ENCODE results near the gene DLG1. TPM values are rescaled to one million over a fixed set of nuclear protein-coding genes. Genes with fewer than 3 reads are reported as not detected.

The DLG1 gene
- total and polyA plus RNA-seq, 2 experiments from 2014 or later = 54.8 to 128 TPM

GRCh38 chr3:197080344-197080743 lies 218.1 kb downstream of the DLG1 start:
- no peaks in the 10 kb centered on the region for H4K20me1 ChIP-seq (ENCODE audit: insufficient read depth, poor library complexity, severe bottlenecking)
- no peaks in the 10 kb centered on the region for H3K27me3 ChIP-seq
- H3K36me3 ChIP-seq (replicated peaks; ENCODE audit: insufficient read depth, low read depth) = no peaks in the 10 kb centered on the region
- H3K9me2 ChIP-seq (replicated peaks; ENCODE audit: insufficient read depth) = no peaks in the 10 kb centered on the region
- peaks cover under 1% of the 10 kb centered on the region for H3K79me2 ChIP-seq
- H2AFZ ChIP-seq = no peak overlapping the region
- no peaks in the 10 kb centered on the region for H3K9me3 ChIP-seq (ENCODE audit: low read depth)
- H3K4me1 ChIP-seq (ENCODE audit: insufficient read depth) = no peaks in the 10 kb centered on the region
- H3K4me3 ChIP-seq = no peak overlapping the region
- WGBS (ENCODE audit: low lambda C conversion rate, missing lambda C conversion rate) = over 99% methylated on average over 10 of the region's 10 CpGs
- no peak for TF ChIP-seq EZH2phosphoT487 (IDR thresholded peaks at IDR 0.05; ENCODE audit: low read depth, severe bottlenecking, unreplicated experiment)
- TF ChIP-seq EZH2 (IDR thresholded peaks at IDR 0.05; ENCODE audit: borderline replicate concordance) = no peak
- no peak for TF ChIP-seq CTCF (IDR thresholded peaks at IDR 0.05; ENCODE audit: poor library complexity)
- DNase-seq (ENCODE audit: low spot score) = no peak
- no peak overlapping the region for H3K4me2 ChIP-seq
- no peak overlapping the region for H3K27ac ChIP-seq

- no peaks in the 10 kb centered on the region for H4K20me1 ChIP-seq (ENCODE audit: insufficient read depth, poor library complexity, severe bottlenecking)
- DNase-seq (ENCODE audit: low spot score) = no peak
- H3K79me2 ChIP-seq = no peaks in the 10 kb centered on the region
- no peaks in the 10 kb centered on the region for H3K9me3 ChIP-seq (ENCODE audit: low read depth)
- TF ChIP-seq EZH2phosphoT487 (IDR thresholded peaks at IDR 0.05; ENCODE audit: low read depth, severe bottlenecking, unreplicated experiment) = no peak
- TF ChIP-seq CTCF (IDR thresholded peaks at IDR 0.05; ENCODE audit: poor library complexity) = no peak
- no peak for TF ChIP-seq EZH2 (IDR thresholded peaks at IDR 0.05; ENCODE audit: borderline replicate concordance)
- no peaks in the 10 kb centered on the region for H3K4me1 ChIP-seq (ENCODE audit: insufficient read depth)
- H3K36me3 ChIP-seq (replicated peaks; ENCODE audit: insufficient read depth, low read depth) = no peaks in the 10 kb centered on the region
- no peaks in the 10 kb centered on the region for H3K9me2 ChIP-seq (replicated peaks; ENCODE audit: insufficient read depth)
- H3K4me2 ChIP-seq = no peak overlapping the region
- H3K4me3 ChIP-seq = no peak overlapping the region
- H2AFZ ChIP-seq = no peak overlapping the region
- no peaks in the 10 kb centered on the region for H3K27me3 ChIP-seq
- H3K27ac ChIP-seq = no peak overlapping the region
- WGBS (ENCODE audit: low lambda C conversion rate, missing lambda C conversion rate) = 91% methylated on average over 4 of the region's 4 CpGs
Observed at GRCh38 chr3:197076415-197076814, 222.0 kb downstream of the DLG1 start.

GRCh38 chr3:197068077-197068476 lies 230.3 kb downstream of the DLG1 start:
- Histone ChIP-seq H3K4me1 (ENCODE audit: insufficient read depth) (no peaks in the 10 kb centered on the region), H3K36me3 (replicated peaks; ENCODE audit: insufficient read depth, low read depth) (peaks cover 5% of the 10 kb centered on the region), H3K9me3 (ENCODE audit: low read depth) (no peaks in the 10 kb centered on the region), H4K20me1 (ENCODE audit: insufficient read depth, poor library complexity, severe bottlenecking) (no peaks in the 10 kb centered on the region), H3K27me3 (no peaks in the 10 kb centered on the region), H3K4me2 (no peak overlapping the region), H3K27ac (no peak overlapping the region), H3K79me2 (no peaks in the 10 kb centered on the region), H2AFZ (no peak overlapping the region), H3K9me2 (replicated peaks; ENCODE audit: insufficient read depth) (no peaks in the 10 kb centered on the region), H3K4me3 (no peak overlapping the region)
- TF ChIP-seq CTCF (IDR thresholded peaks at IDR 0.05; ENCODE audit: poor library complexity) (no peak), EZH2 (IDR thresholded peaks at IDR 0.05; ENCODE audit: borderline replicate concordance) (no peak), EZH2phosphoT487 (IDR thresholded peaks at IDR 0.05; ENCODE audit: low read depth, severe bottlenecking, unreplicated experiment) (no peak)
- DNase-seq (ENCODE audit: low spot score) = no peak
- 100% methylated on average over 1 of the region's 1 CpG for WGBS (ENCODE audit: low lambda C conversion rate, missing lambda C conversion rate)

GRCh38 chr3:197064771-197065170 lies 233.6 kb downstream of the DLG1 start:
- DNase-seq (ENCODE audit: low spot score) = no peak
- Histone ChIP-seq H3K9me2 (replicated peaks; ENCODE audit: insufficient read depth) (no peaks in the 10 kb centered on the region), H3K4me1 (ENCODE audit: insufficient read depth) (no peaks in the 10 kb centered on the region), H3K4me2 (no peak overlapping the region), H3K27ac (no peak overlapping the region), H3K9me3 (ENCODE audit: low read depth) (no peaks in the 10 kb centered on the region), H3K4me3 (no peak overlapping the region), H2AFZ (no peak overlapping the region), H3K27me3 (no peaks in the 10 kb centered on the region), H4K20me1 (ENCODE audit: insufficient read depth, poor library complexity, severe bottlenecking) (no peaks in the 10 kb centered on the region), H3K79me2 (no peaks in the 10 kb centered on the region), H3K36me3 (replicated peaks; ENCODE audit: insufficient read depth, low read depth) (peaks cover 5% of the 10 kb centered on the region)
- WGBS (ENCODE audit: low lambda C conversion rate, missing lambda C conversion rate) = 89% methylated on average over 1 of the region's 1 CpG
- TF ChIP-seq EZH2 (IDR thresholded peaks at IDR 0.05; ENCODE audit: borderline replicate concordance) (no peak), CTCF (IDR thresholded peaks at IDR 0.05; ENCODE audit: poor library complexity) (no peak), EZH2phosphoT487 (IDR thresholded peaks at IDR 0.05; ENCODE audit: low read depth, severe bottlenecking, unreplicated experiment) (no peak)
